HCT116 (cell line): ENCODE measurements around the gene TOP1. TPM values are rescaled to one million over a fixed set of nuclear protein-coding genes. Genes with fewer than 3 reads are reported as not detected.

ENCODE experiments used
- ATAC-seq: fragments of 200-7000 bp; cut with Tn5 transposase; 2 replicates; pipeline ENCODE4 v1.9.1; 2020; ENCODE audit warnings: mild to moderate bottlenecking, moderate library complexity
- BruUV-seq: library from RNA; stranded (reverse); fragments of 400-500 nt; replicated peaks from 2 replicates; lab custom pipeline; 2021; lab: Mats Ljungman, UMichigan
- CTCF ChIA-PET: fragments of 300-600 bp; sonication (Branson Sonifier 250); formaldehyde crosslinking; loops from one replicate; lab custom pipeline; 2021; ENCODE audit warnings: antibody characterized with exemption; lab: Charles Lee
- POLR2A ChIA-PET: fragments of 300-600, 350-600 bp; sonication (Branson Sonifier 250); formaldehyde crosslinking; loops from one replicate; lab custom pipeline; 2021; ENCODE audit warnings: antibody characterized with exemption; lab: Charles Lee
- RAD21 ChIA-PET, 2 experiments: fragments of 300-600 bp; sonication (Branson Sonifier 250); formaldehyde crosslinking; loops; one replicate each; lab custom pipeline; 2023; ENCODE audit warnings: low total read pairs in 2 of 2; ENCODE audit not compliant: uncharacterized antibody in 2 of 2, unreplicated experiment in 2 of 2, low non-redundant PET in 1 of 2; lab: Charles Lee
- DNase-seq: peaks from one replicate; pipeline ENCODE4 v3.0.0-alpha.2; 2010; ENCODE audit warnings: low read depth, low spot score
- H2AFZ ChIP-seq: fragments of 200-600 bp; shearing (Covaris generic), sonication (generic); 2 replicates; pipeline ENCODE4 v1.6.1; 2017; ENCODE audit warnings: low read depth, mixed run types, mixed read lengths, antibody characterized with exemption, low read length; ENCODE audit not compliant: poor library complexity, severe bottlenecking
- H3K27ac ChIP-seq: 2 replicates; pipeline ENCODE4 v1.5.1; 2012; ENCODE audit warnings: low read depth, low read length
- H3K27me3 ChIP-seq: fragments of 200-600 bp; sonication (generic); 2 replicates; pipeline ENCODE4 v1.6.1; 2016; ENCODE audit warnings: mixed run types, low read length, mixed read lengths; ENCODE audit not compliant: insufficient read depth
- H3K36me3 ChIP-seq, 2 experiments: fragments of 200-500 bp in 1 of 2; fragments of 200-600 bp in 1 of 2; sonication (Bioruptor generic) in 1 of 2; sonication (generic) in 1 of 2; 2 replicates each; pipeline versions ENCODE4 v1.5.1 to v1.6.1; 2014 to 2016; ENCODE audit warnings: low read length in 2 of 2, inconsistent platforms in 1 of 2, mixed read lengths in 1 of 2, mixed run types in 1 of 2; ENCODE audit not compliant: insufficient read depth in 2 of 2, control insufficient read depth in 1 of 2
- H3K4me1 ChIP-seq, 2 experiments: fragments of 200-600 bp in 1 of 2; sonication (generic) in 1 of 2; 2 replicates each; pipeline versions ENCODE4 v1.5.1 to v1.6.1; 2012 to 2017; ENCODE audit warnings: low read length in 2 of 2, inconsistent platforms in 1 of 2, mild to moderate bottlenecking in 1 of 2, mixed read lengths in 1 of 2, mixed run types in 1 of 2, moderate library complexity in 1 of 2; ENCODE audit not compliant: insufficient read depth in 2 of 2, control insufficient read depth in 1 of 2
- H3K4me2 ChIP-seq: fragments of 200-600 bp; sonication (generic); 2 replicates; pipeline ENCODE4 v1.6.1; 2017; ENCODE audit warnings: mixed run types, low read length, mixed read lengths
- H3K4me3 ChIP-seq, 2 experiments: fragments of 200-600 bp in 1 of 2; sonication (generic) in 1 of 2; replicated peaks in 1 of 2; 2 replicates each; pipeline ENCODE4 v1.5.1; 2011 to 2016; ENCODE audit warnings: low read length in 2 of 2, control low read depth in 1 of 2, low read depth in 1 of 2, mild to moderate bottlenecking in 1 of 2, mixed read lengths in 1 of 2, mixed run types in 1 of 2
- H3K79me2 ChIP-seq: fragments of 200-600 bp; sonication (generic); 2 replicates; pipeline ENCODE4 v1.6.1; 2017; ENCODE audit warnings: mild to moderate bottlenecking, mixed run types, low read length, moderate library complexity, mixed read lengths; ENCODE audit not compliant: insufficient read depth
- H3K9ac ChIP-seq: fragments of 200-600 bp; sonication (generic); 2 replicates; pipeline ENCODE4 v1.6.1; 2016; ENCODE audit warnings: low read length, mixed read lengths
- H3K9me2 ChIP-seq: fragments of 200-600 bp; sonication (generic), shearing (Covaris generic); 2 replicates; pipeline ENCODE4 v1.6.1; 2017; ENCODE audit warnings: mixed run types, mild to moderate bottlenecking, moderate library complexity; ENCODE audit not compliant: insufficient read depth
- H3K9me3 ChIP-seq, 2 experiments: fragments of 200-500 bp in 1 of 2; fragments of 200-600 bp in 1 of 2; sonication (Bioruptor generic) in 1 of 2; sonication (generic) in 1 of 2; 2 replicates each; pipeline ENCODE4 v1.6.1; 2014 to 2017; ENCODE audit warnings: low read length in 2 of 2, mixed read lengths in 2 of 2, inconsistent platforms in 1 of 2, low read depth in 1 of 2, mild to moderate bottlenecking in 1 of 2, mixed run types in 1 of 2, moderate library complexity in 1 of 2; ENCODE audit not compliant: control insufficient read depth in 1 of 2, insufficient read depth in 1 of 2
- H4K20me1 ChIP-seq: fragments of 200-600 bp; sonication (generic), shearing (Covaris generic); 2 replicates; pipeline ENCODE4 v1.6.1; 2017; ENCODE audit warnings: mixed run types, mild to moderate bottlenecking, moderate library complexity; ENCODE audit not compliant: insufficient read depth
- CBX3 ChIP-seq: IDR thresholded peaks from 2 replicates; pipeline ENCODE4 v1.6.1; 2012; ENCODE audit warnings: low read depth
- CEBPB ChIP-seq: IDR thresholded peaks from 2 replicates; pipeline ENCODE4 v1.6.1; 2012; ENCODE audit warnings: low read depth
- EGR1 ChIP-seq: IDR thresholded peaks from 2 replicates; pipeline ENCODE4 v1.6.1; 2012; ENCODE audit warnings: low read depth
- EZH2 ChIP-seq: fragments of 200-600 bp; sonication (generic); IDR thresholded peaks from 2 replicates; pipeline ENCODE4 v1.6.1; 2017; ENCODE audit warnings: antibody characterized with exemption, mixed run types
- EZH2phosphoT487 ChIP-seq: fragments of 200-600 bp; IDR thresholded peaks from 2 replicates; pipeline ENCODE4 v1.6.1; 2018; ENCODE audit warnings: antibody characterized with exemption, borderline replicate concordance
- FOSL1 ChIP-seq: IDR thresholded peaks from 2 replicates; pipeline ENCODE4 v1.6.1; 2012; ENCODE audit warnings: low read depth
- JUND ChIP-seq: IDR thresholded peaks from 2 replicates; pipeline ENCODE4 v1.6.1; 2012
- MAX ChIP-seq: IDR thresholded peaks from 2 replicates; pipeline ENCODE4 v1.6.1; 2012
- POLR2A ChIP-seq: IDR thresholded peaks from 2 replicates; pipeline ENCODE4 v1.7.0; 2011; ENCODE audit warnings: borderline replicate concordance; ENCODE audit not compliant: insufficient read depth, insufficient read length; ENCODE audit errors: extremely low read depth
- POLR2AphosphoS5 ChIP-seq: IDR thresholded peaks from 2 replicates; pipeline ENCODE4 v1.6.1; 2011; ENCODE audit warnings: mild to moderate bottlenecking, low read depth, low read length, moderate library complexity
- RAD21 ChIP-seq: IDR thresholded peaks from 2 replicates; pipeline ENCODE4 v1.6.1; 2012; ENCODE audit warnings: low read depth, mild to moderate bottlenecking
- REST ChIP-seq: IDR thresholded peaks from 2 replicates; pipeline ENCODE4 v1.6.1; 2012; ENCODE audit warnings: low read depth
- SIN3A ChIP-seq: IDR thresholded peaks from 2 replicates; pipeline ENCODE4 v1.6.1; 2012; ENCODE audit warnings: low read depth
- TCF7L2 ChIP-seq: IDR thresholded peaks from 2 replicates; pipeline ENCODE4 v1.7.0; 2011; ENCODE audit warnings: borderline replicate concordance, inconsistent platforms; ENCODE audit not compliant: insufficient read depth, insufficient read length; ENCODE audit errors: extremely low read depth
- YY1 ChIP-seq: IDR thresholded peaks from 2 replicates; pipeline ENCODE4 v1.6.1; 2011; ENCODE audit warnings: low read length, low read depth, moderate library complexity, mild to moderate bottlenecking; ENCODE audit not compliant: insufficient replicate concordance; ENCODE audit errors: extremely low read depth
- ZBTB33 ChIP-seq: IDR thresholded peaks from 2 replicates; pipeline ENCODE4 v1.6.1; 2011; ENCODE audit warnings: mild to moderate bottlenecking, low read length, moderate library complexity; ENCODE audit not compliant: insufficient replicate concordance; ENCODE audit errors: extremely low read depth
- ZFX ChIP-seq: fragments of 450-650 bp; IDR thresholded peaks from 2 replicates; pipeline ENCODE4 v1.6.1; 2017
- ZNF274 ChIP-seq: fragments of 200-500 bp; sonication (Bioruptor generic); IDR thresholded peaks from 2 replicates; pipeline ENCODE4 v1.6.1; 2014; ENCODE audit warnings: mild to moderate bottlenecking, low read depth, low read length, inconsistent platforms
- intact Hi-C: fragments of 100-400 bp; cut with micrococcal nuclease; formaldehyde crosslinking; loops from 2 replicates; pipeline ENCODE4 v1.10.0; 2022
- total RNA-seq: library from RNA; stranded (reverse); gene quantifications from one replicate; pipeline ENCODE4 v1.2.1, GENCODE V29; 2021; ENCODE audit not compliant: unreplicated experiment
- TF ChIP-seq, protein P1 (sequence below), 3 experiments: fragments of 200-600 bp in 1 of 3; sonication (generic) in 1 of 3; IDR thresholded peaks in 2 of 3; conservative IDR thresholded peaks in 1 of 3; 2 replicates each; pipeline ENCODE4 v1.5.1; 2012 to 2017; ENCODE audit warnings: low read depth in 2 of 3, low read length in 2 of 3, antibody characterized with exemption in 1 of 3, borderline replicate concordance in 1 of 3, control low read depth in 1 of 3, mild to moderate bottlenecking in 1 of 3, mixed read lengths in 1 of 3, mixed run types in 1 of 3, moderate library complexity in 1 of 3; ENCODE audit not compliant: insufficient read depth in 1 of 3

TOP1 gene
- total RNA-seq, 1 experiment from 2014 or later, result 190 TPM

DNA sequence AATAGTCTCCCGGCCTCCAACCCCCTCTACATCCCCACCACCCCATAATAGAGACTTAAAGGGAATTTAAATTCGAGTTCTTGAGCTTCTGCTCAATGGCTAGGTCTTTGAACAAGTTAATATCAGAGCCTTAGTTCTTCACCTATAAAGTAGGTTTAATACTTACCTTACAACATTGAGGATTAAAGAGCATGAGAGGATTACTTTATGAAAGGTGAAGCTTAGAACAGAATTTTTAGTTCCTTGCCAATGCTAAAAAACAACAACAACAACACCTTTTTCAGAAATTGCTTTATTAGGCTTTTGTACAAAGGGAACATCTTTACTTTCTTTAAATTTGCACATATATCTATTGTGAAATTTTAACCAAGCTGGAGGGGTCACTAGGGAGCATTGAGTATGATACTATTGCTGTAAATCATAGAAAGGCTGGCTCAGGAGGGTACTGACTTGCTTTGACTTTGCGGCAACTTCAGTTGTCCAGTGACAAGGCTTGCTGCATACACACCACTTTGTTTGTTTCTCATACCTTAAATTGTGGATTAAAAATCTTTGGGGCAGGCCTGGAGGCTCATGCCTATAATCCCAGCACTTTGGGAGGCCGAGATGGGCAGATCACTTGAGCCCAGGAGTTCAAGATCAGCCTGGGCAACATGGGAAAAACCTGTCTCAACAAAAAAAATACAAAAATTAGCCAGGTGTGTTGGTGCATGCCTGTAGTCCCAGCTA is 9.7 kb downstream of the TOP1 start:
- no peak overlapping the region for H3K4me2 ChIP-seq
- H3K4me1 ChIP-seq, result peaks cover 0 to 15% of the 10 kb centered on the region in 2 experiments; a peak in 2 of 4 replicates
- H3K9ac ChIP-seq, result no peak overlapping the region
- H3K9me2 ChIP-seq, result no peaks in the 10 kb centered on the region
- no TSS peak for BruUV-seq
- ChIA-PET CTCF (interaction anchor here (1.4 kb wide), 1 partner anchor 48 kb away, joined by 6 read pairs; no protein-coding TSS in a partner anchor), RAD21 (no interaction called here), POLR2A (interaction anchor here (1.4 to 1.7 kb wide), 2 partner anchors 8 to 48 kb away, joined by 5 to 9 read pairs; no protein-coding TSS in a partner anchor)
- H2AFZ ChIP-seq, result no peak overlapping the region
- peaks cover 7 to 20% of the 10 kb centered on the region in 2 experiments; a peak in 2 of 4 replicates for H3K36me3 ChIP-seq
- DNase-seq, result no peak
- no peak overlapping the region for H3K4me3 ChIP-seq
- H3K9me3 ChIP-seq, result no peaks in the 10 kb centered on the region
- no peak for ATAC-seq
- H4K20me1 ChIP-seq, result peaks cover 51% of the 10 kb centered on the region; the same call in 1 of the 2 replicates
- H3K79me2 ChIP-seq, result peaks cover 100% of the 10 kb centered on the region
- TF ChIP-seq, protein P1, sequence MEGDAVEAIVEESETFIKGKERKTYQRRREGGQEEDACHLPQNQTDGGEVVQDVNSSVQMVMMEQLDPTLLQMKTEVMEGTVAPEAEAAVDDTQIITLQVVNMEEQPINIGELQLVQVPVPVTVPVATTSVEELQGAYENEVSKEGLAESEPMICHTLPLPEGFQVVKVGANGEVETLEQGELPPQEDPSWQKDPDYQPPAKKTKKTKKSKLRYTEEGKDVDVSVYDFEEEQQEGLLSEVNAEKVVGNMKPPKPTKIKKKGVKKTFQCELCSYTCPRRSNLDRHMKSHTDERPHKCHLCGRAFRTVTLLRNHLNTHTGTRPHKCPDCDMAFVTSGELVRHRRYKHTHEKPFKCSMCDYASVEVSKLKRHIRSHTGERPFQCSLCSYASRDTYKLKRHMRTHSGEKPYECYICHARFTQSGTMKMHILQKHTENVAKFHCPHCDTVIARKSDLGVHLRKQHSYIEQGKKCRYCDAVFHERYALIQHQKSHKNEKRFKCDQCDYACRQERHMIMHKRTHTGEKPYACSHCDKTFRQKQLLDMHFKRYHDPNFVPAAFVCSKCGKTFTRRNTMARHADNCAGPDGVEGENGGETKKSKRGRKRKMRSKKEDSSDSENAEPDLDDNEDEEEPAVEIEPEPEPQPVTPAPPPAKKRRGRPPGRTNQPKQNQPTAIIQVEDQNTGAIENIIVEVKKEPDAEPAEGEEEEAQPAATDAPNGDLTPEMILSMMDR (IDR thresholded peaks at IDR 0.05 in 2 of 3, conservative IDR thresholded peaks at IDR 0.05 in 1 of 3; ENCODE audit: borderline replicate concordance in 1 of 3, insufficient read depth in 1 of 3, low read depth in 2 of 3, low read length in 2 of 3), result no peak
- TF ChIP-seq MAX (no peak), EZH2 (no peak), EGR1 (no peak), RAD21 (no peak), YY1 (no peak), REST (no peak), TCF7L2 (no peak), EZH2phosphoT487 (no peak), CEBPB (no peak), SIN3A (no peak), JUND (no peak), ZBTB33 (no peak), CBX3 (no peak), FOSL1 (no peak), ZFX (no peak), POLR2AphosphoS5 (no peak), POLR2A (no peak), ZNF274 (no peak)
- intact Hi-C loops, result no loop called here
- H3K27me3 ChIP-seq, result no peaks in the 10 kb centered on the region
- H3K27ac ChIP-seq, result no peak overlapping the region
